GM12873 (cell line): ENCODE results near the gene GGACT.

Source experiments
- CTCF ChIP-seq: IDR thresholded peaks from 2 replicates; pipeline ENCODE4 v1.5.1; 2012; ENCODE audit warnings: low read depth, mild to moderate bottlenecking, moderate library complexity, low read length, control low read depth; ENCODE audit not compliant: insufficient read depth; ENCODE audit errors: missing control alignments

The GGACT gene

GRCh38 chr13:100508455-100508854 is 80.1 kb downstream of the GGACT start:
- no peak for TF ChIP-seq CTCF

- TF ChIP-seq CTCF: no peak
These were observed 81.8 kb downstream of the GGACT start for GRCh38 chr13:100506600-100507422.

- TF ChIP-seq CTCF: no peak
These were observed 82.4 kb downstream of the GGACT start for GRCh38 chr13:100506154-100506553.

GRCh38 chr13:100503622-100504021 is 85.0 kb downstream of the GGACT start:
- TF ChIP-seq CTCF: no peak

GRCh38 chr13:100502446-100502845 is 86.1 kb downstream of the GGACT start:
- TF ChIP-seq CTCF: no peak

GRCh38 chr13:100497389-100497788 is 91.2 kb downstream of the GGACT start:
- TF ChIP-seq CTCF: no peak

- no peak for TF ChIP-seq CTCF
These were observed 93.1 kb downstream of the GGACT start for GRCh38 chr13:100495455-100495854.
